WERI-Rb-1 (cell line): ENCODE data around the gene PHACTR3.
"Not testable (repeated sequence)": the region's sequence is repeated elsewhere in the genome, so short reads cannot be mapped to it uniquely, and the experiment has no call there.

Experiments
- DNase-seq: peaks from one replicate; pipeline ENCODE4 v3.0.0-alpha.2; 2020
- H3K27ac ChIP-seq: fragments of 250-450 bp; sonication (Bioruptor Pico); 2 replicates; pipeline ENCODE4 v1.5.1; 2020; ENCODE audit warnings: mild to moderate bottlenecking, moderate library complexity
- H3K27me3 ChIP-seq: fragments of 250-450 bp; sonication (Bioruptor Pico); 2 replicates; pipeline ENCODE4 v1.5.1; 2021; ENCODE audit warnings: mild to moderate bottlenecking, low read depth, moderate library complexity; ENCODE audit not compliant: insufficient read depth, severe bottlenecking
- H3K36me3 ChIP-seq: fragments of 250-450 bp; sonication (Bioruptor Pico); 2 replicates; pipeline ENCODE4 v1.5.1; 2020; ENCODE audit warnings: mild to moderate bottlenecking, moderate library complexity
- H3K4me3 ChIP-seq: 2 replicates; pipeline ENCODE4 v1.5.1; 2011; ENCODE audit warnings: low read depth, mild to moderate bottlenecking, control low read depth, low read length
- H3K9me3 ChIP-seq: fragments of 250-450 bp; sonication (Bioruptor Pico); 2 replicates; pipeline ENCODE4 v1.5.1; 2021; ENCODE audit warnings: mild to moderate bottlenecking, moderate library complexity; ENCODE audit not compliant: severe bottlenecking
- TF ChIP-seq, protein P1 (sequence below): IDR thresholded peaks from 2 replicates; pipeline ENCODE4 v1.5.1; 2011; ENCODE audit warnings: low read depth, mild to moderate bottlenecking, control low read depth, inconsistent platforms, low read length

The PHACTR3 gene

DNA sequence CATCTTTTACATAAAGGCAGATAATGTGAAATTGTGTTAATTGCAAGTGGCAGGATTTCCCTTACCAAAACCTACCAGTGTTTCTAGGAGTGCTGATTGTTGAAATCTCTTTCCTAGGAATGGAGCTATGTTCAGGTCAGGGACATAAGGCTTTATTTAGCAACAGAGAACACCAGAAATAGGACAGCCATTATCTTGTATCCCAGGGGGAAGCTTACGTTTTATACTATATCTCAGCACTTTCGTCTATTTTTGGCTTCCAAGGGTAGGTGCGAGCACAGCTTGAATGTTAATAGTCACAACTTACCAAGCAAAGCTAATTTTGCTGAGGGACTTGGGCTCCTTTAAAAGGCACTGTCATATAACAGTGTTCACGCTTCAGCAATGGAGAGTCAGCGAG lies 235.1 kb downstream of the PHACTR3 start:
- Histone ChIP-seq H3K36me3 (no peaks in the 10 kb centered on the region), H3K9me3 (no peaks in the 10 kb centered on the region), H3K4me3 (no peak overlapping the region), H3K27ac (no peak overlapping the region), H3K27me3 (peaks cover 96% of the 10 kb centered on the region)
- TF ChIP-seq, protein P1, sequence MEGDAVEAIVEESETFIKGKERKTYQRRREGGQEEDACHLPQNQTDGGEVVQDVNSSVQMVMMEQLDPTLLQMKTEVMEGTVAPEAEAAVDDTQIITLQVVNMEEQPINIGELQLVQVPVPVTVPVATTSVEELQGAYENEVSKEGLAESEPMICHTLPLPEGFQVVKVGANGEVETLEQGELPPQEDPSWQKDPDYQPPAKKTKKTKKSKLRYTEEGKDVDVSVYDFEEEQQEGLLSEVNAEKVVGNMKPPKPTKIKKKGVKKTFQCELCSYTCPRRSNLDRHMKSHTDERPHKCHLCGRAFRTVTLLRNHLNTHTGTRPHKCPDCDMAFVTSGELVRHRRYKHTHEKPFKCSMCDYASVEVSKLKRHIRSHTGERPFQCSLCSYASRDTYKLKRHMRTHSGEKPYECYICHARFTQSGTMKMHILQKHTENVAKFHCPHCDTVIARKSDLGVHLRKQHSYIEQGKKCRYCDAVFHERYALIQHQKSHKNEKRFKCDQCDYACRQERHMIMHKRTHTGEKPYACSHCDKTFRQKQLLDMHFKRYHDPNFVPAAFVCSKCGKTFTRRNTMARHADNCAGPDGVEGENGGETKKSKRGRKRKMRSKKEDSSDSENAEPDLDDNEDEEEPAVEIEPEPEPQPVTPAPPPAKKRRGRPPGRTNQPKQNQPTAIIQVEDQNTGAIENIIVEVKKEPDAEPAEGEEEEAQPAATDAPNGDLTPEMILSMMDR = no peak
- no peak for DNase-seq

DNA sequence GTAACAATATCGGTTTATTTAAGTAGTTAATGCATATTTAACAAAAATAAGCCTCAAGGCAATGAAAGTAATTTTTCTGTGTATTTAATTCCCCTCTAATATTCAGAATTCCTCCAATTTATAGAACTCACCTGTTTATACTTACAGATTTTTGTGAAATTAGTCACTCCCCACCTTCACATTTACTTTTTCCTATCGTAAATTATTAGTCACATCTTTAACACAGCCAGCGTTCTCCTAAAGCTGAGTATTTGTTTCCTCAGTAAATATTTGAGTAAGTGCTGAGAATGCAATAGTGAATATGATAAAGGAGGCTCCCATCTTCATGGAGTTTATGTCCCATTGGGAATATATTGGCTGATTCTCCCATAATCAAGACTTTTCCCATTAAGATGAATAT lies 241.1 kb downstream of the PHACTR3 start:
- TF ChIP-seq, protein P1 = no peak
- Histone ChIP-seq H3K9me3 (no peaks in the 10 kb centered on the region), H3K4me3 (no peak overlapping the region), H3K27me3 (peaks cover 71% of the 10 kb centered on the region), H3K27ac (no peak overlapping the region), H3K36me3 (no peaks in the 10 kb centered on the region)
- DNase-seq = no peak

DNA sequence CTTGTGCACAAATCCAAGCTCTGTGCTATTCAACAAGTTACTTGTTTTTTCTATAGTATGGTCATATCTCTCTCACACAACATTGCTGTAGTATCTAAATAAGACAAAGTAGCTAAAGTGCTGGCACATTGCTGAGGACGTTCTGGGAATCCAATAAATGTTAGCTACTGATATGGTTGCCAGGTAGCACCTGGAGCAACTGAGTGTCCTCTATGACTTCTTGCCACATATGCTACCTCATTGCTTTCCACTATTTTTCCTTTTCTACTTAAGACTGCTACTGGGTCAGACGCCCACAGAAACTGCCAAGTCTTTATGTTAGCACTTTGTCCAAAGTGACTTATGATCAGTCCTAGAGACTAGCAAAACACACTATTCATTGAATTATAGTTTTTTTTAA lies 243.8 kb downstream of the PHACTR3 start:
- TF ChIP-seq, protein P1 = no peak
- peaks cover 59% of the 10 kb centered on the region for H3K27me3 ChIP-seq
- no peaks in the 10 kb centered on the region for H3K36me3 ChIP-seq
- H3K9me3 ChIP-seq = no peaks in the 10 kb centered on the region
- no peak overlapping the region for H3K4me3 ChIP-seq
- no peak overlapping the region for H3K27ac ChIP-seq
- no peak for DNase-seq

DNA sequence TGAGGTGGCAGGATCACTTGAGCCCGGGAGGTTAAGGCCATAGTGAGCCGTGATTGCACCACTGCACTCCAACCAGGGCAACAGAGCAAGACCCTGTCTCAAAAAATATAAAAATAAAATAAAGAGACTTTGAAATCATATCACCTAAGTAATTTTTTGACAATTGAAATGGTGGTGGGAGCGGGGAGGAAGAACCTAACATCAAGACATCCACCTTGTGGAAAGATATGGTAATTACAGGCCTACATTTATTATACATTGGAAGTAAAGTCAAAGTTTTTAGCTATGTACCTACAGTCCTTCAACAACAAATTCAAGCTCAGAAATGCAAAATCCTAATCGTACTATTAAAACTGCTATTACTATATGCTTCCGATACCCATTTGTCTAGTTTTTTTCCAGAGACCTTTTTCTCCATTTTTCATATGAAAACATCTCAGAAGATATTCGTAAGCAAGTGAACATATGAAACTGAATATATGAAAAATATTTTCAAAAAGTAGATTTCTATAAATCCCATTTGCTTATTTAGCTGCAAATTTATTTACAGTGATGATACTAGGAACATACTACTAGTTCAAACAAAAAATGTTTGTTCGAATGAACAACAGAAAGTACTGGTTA lies 245.8 kb downstream of the PHACTR3 start:
- Histone ChIP-seq H3K4me3 (no peak overlapping the region), H3K27me3 (peaks cover 57% of the 10 kb centered on the region), H3K27ac (no peak overlapping the region), H3K36me3 (no peaks in the 10 kb centered on the region), H3K9me3 (no peaks in the 10 kb centered on the region)
- no peak for DNase-seq
- TF ChIP-seq, protein P1 = no peak; the same call in 1 of the 2 replicates

DNA sequence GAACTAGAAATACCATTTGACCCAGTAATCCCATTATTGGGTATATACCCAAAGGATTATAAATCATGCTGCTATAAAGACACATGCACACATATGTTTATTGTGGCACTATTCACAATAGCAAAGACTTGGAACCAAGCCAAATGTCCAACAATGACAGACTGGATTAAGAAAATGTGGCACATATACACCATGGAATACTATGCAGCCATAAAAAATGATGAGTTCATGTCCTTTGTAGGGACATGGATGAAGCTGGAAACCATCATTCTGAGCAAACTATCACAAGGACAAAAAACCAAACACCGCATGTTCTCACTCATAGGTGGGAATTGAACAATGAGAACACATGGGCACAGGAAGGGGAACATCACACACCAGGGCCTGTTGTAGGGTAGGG lies 252.2 kb downstream of the PHACTR3 start:
- peaks cover 44% of the 10 kb centered on the region for H3K27me3 ChIP-seq
- H3K9me3 ChIP-seq, H3K27ac ChIP-seq, DNase-seq, H3K4me3 ChIP-seq, H3K36me3 ChIP-seq: not testable (repeated sequence)

DNA sequence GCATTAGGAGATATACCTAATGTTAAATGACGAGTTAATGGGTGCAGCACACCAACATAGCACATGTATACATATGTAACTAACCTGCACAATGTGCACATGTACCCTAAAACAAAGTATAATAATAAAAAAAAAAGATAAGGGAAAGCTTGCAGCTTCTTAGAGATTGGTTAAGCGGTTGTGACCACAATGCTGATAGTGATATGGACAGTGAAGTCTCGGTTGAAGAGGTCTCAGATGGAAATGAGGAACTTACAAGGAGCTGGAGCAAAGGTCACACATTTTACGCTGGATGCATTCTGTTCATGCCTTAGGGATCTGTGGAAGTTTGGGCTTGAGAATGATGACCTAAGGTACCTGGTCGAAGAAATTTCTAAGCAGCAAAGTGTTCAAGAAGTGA lies 252.6 kb downstream of the PHACTR3 start:
- not testable (repeated sequence) for H3K36me3 ChIP-seq, H3K4me3 ChIP-seq, H3K27ac ChIP-seq, H3K9me3 ChIP-seq, DNase-seq
- H3K27me3 ChIP-seq = peaks cover 44% of the 10 kb centered on the region

DNA sequence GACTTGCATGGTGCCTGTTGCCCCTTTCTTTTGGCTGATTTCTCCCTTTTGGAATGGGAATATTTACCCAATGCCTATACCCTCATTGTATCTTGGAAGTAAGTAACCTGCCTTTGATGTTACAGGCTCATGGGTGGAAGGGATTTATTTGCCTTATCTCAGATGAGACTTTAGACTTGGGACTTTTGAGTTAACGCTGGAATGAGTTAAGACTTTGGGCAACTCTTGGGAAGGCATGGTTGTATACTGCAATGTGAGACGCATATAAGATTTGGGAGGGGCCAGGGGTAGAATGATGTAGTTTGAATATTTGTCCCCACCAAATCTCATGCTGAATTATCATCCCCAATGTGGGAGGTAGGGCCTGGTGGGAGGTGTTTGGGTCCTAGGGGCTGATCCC lies 253.6 kb downstream of the PHACTR3 start:
- H3K9me3 ChIP-seq = no peaks in the 10 kb centered on the region
- no peak overlapping the region for H3K27ac ChIP-seq
- no peak overlapping the region for H3K4me3 ChIP-seq
- H3K36me3 ChIP-seq = no peaks in the 10 kb centered on the region
- DNase-seq = no peak
- H3K27me3 ChIP-seq = peaks cover 42% of the 10 kb centered on the region
- TF ChIP-seq, protein P1 = no peak
